IPS-18a (cell line): ENCODE results near the gene VPS13D.
"Not testable (repeated sequence)": the region's sequence is repeated elsewhere in the genome, so short reads cannot be mapped to it uniquely, and the experiment has no call there.

Experiments
- H3K27ac ChIP-seq: one replicate; pipeline ENCODE4 v1.5.1; 2013; ENCODE audit warnings: low read length
- H3K27me3 ChIP-seq: one replicate; pipeline ENCODE4 v1.6.1; 2013; ENCODE audit warnings: mild to moderate bottlenecking, low read length; ENCODE audit not compliant: control insufficient read depth, insufficient read depth
- H3K36me3 ChIP-seq: one replicate; pipeline ENCODE4 v1.6.1; 2013; ENCODE audit warnings: low read depth, low read length; ENCODE audit not compliant: control insufficient read depth
- H3K4me1 ChIP-seq: one replicate; pipeline ENCODE4 v1.6.1; 2013; ENCODE audit warnings: low read depth, low read length; ENCODE audit not compliant: control insufficient read depth
- H3K4me3 ChIP-seq: one replicate; pipeline ENCODE4 v1.5.1; 2013; ENCODE audit warnings: low read length
- H3K9ac ChIP-seq: one replicate; pipeline ENCODE4 v1.6.1; 2013; ENCODE audit warnings: mild to moderate bottlenecking, low read length, moderate library complexity
- H3K9me3 ChIP-seq: one replicate; pipeline ENCODE4 v1.6.1; 2013; ENCODE audit warnings: low read depth, low read length; ENCODE audit not compliant: control insufficient read depth

Gene VPS13D

DNA sequence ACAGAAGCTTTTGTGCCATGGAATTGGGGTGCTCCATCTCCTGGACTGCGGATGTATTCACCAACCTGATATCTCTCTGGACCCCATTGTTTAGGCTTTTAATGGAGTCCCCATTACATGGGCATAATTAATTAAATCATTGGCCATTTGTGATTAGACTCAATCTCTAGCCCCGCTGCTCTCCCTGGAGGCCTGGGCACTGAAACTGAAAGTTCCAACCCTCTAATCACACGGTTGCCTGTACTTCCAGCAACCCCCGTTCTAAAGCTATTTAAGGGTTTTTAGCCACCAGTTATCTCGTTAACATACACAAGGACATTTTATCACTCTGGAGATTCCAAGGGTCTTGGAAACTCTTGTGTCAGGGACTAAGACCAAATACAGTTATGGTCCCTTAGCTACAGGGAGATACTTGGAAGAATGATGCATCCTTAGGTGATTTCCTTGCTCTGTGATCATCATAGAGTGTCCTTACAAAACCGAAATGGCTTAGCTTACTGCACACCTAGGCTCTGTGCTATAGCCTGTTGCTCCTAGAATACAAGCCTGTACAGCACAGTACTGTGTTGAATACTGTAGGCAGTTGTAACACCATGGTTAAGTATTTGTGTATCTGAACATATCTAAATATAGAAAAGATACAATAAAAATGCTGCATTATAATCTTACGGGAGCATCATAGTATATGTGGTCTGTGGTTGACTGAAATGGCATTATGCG is 71.8 kb downstream of the VPS13D start:
- no peak overlapping the region for H3K4me3 ChIP-seq
- H3K27me3 ChIP-seq = no peaks in the 10 kb centered on the region
- H3K9me3 ChIP-seq = peaks cover 6% of the 10 kb centered on the region
- H3K4me1 ChIP-seq = no peaks in the 10 kb centered on the region
- H3K27ac ChIP-seq = no peak overlapping the region
- no peak overlapping the region for H3K9ac ChIP-seq
- H3K36me3 ChIP-seq = peaks cover 27% of the 10 kb centered on the region

GRCh38 chr1:12302798-12303447 is 73.1 kb downstream of the VPS13D start:
- Histone ChIP-seq H3K4me1 (no peaks in the 10 kb centered on the region), H3K36me3 (peaks cover 27% of the 10 kb centered on the region), H3K9ac (no peak overlapping the region), H3K9me3 (peaks cover 8% of the 10 kb centered on the region), H3K27me3 (no peaks in the 10 kb centered on the region), H3K27ac (no peak overlapping the region), H3K4me3 (no peak overlapping the region)

DNA sequence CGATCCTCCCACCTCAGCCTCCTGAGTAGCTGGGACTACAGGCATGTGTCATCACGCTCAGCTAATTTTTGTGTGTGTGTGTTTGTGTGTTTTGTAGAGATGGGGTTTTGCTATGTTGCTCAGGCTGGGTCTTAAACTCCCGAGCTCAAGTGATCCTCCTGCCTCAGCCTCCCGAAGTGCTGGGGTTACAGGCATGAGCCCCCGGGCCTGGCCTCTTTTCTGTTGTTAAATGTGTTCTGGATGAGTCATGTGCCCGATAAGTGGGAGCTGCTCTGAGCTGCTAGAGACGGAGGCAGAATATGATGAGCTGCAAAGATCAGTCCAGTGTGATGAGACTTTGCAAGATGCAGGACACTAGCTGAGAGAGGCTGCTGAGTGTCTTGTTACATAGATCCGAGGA is 75.5 kb downstream of the VPS13D start:
- Histone ChIP-seq H3K27me3 (no peaks in the 10 kb centered on the region), H3K4me3 (no peak overlapping the region), H3K9ac (no peak overlapping the region), H3K36me3 (peaks cover 22% of the 10 kb centered on the region), H3K4me1 (no peaks in the 10 kb centered on the region), H3K9me3 (peaks cover 8% of the 10 kb centered on the region), H3K27ac (no peak overlapping the region)

DNA sequence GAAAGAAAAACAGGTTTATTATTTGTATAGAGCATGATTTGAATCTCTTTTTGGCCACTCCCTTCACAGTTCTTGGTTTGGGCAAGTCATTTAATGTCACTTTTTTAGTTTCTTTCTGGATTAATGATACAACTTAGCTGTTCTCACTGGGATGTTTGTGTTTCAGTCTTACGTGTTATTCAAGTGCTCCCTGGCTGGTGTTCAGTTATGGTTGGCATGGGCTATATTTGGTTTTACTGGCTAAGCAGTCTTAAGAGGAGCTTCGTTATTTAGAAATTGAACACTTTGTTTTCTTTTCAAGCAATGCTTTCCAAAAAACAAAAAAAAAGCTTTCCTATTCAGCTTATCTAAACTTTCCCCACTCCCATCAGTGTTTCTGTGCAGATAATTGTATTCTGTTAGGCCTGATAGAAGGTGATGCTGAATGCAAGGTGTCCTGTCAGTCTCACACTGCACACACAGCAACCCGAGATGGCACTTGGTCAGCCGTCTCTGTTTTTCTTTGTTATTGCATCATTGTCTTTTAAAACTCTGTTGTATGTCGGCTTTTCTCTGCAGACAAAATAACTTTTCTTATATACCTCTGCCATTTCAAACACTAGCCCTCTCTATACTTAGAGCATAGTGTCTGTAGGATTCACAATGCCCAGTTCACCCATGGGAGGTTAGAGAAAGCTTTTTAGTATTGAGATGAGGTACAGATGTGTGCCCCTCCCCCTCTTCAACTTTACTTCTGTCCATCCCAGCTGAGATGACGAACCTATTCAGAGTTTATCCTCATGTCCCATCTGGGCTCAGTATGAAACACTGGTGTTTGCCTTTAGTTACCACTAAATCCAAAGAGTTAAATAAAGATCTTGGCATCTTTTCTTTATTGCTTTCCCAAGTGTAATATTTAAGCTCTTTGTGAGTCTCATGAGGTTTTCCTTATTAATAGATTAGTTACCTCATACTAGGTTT is 80.2 kb downstream of the VPS13D start:
- H3K36me3 ChIP-seq = peaks cover 26% of the 10 kb centered on the region
- no peak overlapping the region for H3K4me3 ChIP-seq
- no peaks in the 10 kb centered on the region for H3K4me1 ChIP-seq
- H3K27ac ChIP-seq = no peak overlapping the region
- no peak overlapping the region for H3K9ac ChIP-seq
- H3K27me3 ChIP-seq = no peaks in the 10 kb centered on the region
- peaks cover 8% of the 10 kb centered on the region for H3K9me3 ChIP-seq

GRCh38 chr1:12314333-12314903 is 84.6 kb downstream of the VPS13D start:
- no peaks in the 10 kb centered on the region for H3K27me3 ChIP-seq
- H3K4me3 ChIP-seq = no peak overlapping the region
- H3K36me3 ChIP-seq = peaks cover 24% of the 10 kb centered on the region
- H3K4me1 ChIP-seq = peaks cover under 1% of the 10 kb centered on the region
- no peak overlapping the region for H3K9ac ChIP-seq
- no peaks in the 10 kb centered on the region for H3K9me3 ChIP-seq
- no peak overlapping the region for H3K27ac ChIP-seq

- Histone ChIP-seq H3K36me3 (peaks cover 27% of the 10 kb centered on the region), H3K9ac (no peak overlapping the region)
Measured at GRCh38 chr1:12315146-12315545, 85.3 kb downstream of the VPS13D start.

DNA sequence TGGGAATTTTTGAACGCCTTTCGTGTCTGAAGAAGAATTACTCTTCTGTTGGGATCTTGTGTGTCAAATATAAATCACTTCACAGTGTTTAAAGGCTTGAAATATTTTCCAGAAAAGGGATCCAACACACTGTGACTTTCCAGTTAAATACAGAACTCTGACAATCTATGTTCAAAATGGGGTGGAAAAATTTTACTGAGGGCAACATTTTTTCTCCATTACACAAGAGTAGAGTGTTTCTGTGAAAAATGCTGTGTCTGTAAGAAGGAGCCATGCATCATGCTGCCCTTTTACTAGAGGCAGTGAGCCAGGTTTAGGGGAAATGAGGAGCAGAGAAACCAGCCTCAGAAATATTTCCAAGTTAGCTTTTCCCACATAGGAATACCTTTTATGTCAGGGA is 86.5 kb downstream of the VPS13D start:
- Histone ChIP-seq H3K4me3 (no peak overlapping the region), H3K9ac (no peak overlapping the region), H3K27ac (no peak overlapping the region), H3K36me3 (peaks cover 22% of the 10 kb centered on the region), H3K4me1 (peaks cover 4% of the 10 kb centered on the region), H3K9me3 (no peaks in the 10 kb centered on the region), H3K27me3 (no peaks in the 10 kb centered on the region)

More at GRCh38 chr1:12315146-12315545, 85.3 kb downstream of the VPS13D start:
- Histone ChIP-seq H3K27ac (no peak overlapping the region), H3K27me3 (no peaks in the 10 kb centered on the region), H3K4me1 (peaks cover 4% of the 10 kb centered on the region), H3K9me3 (no peaks in the 10 kb centered on the region), H3K4me3 (no peak overlapping the region)

- H3K4me1 ChIP-seq = peaks cover 4% of the 10 kb centered on the region
- H3K27me3 ChIP-seq = no peaks in the 10 kb centered on the region
- no peak overlapping the region for H3K4me3 ChIP-seq
- no peak overlapping the region for H3K27ac ChIP-seq
- no peaks in the 10 kb centered on the region for H3K9me3 ChIP-seq
- H3K36me3 ChIP-seq = peaks cover 9% of the 10 kb centered on the region
- no peak overlapping the region for H3K9ac ChIP-seq
Measured at GRCh38 chr1:12320486-12320885, 90.7 kb downstream of the VPS13D start.

DNA sequence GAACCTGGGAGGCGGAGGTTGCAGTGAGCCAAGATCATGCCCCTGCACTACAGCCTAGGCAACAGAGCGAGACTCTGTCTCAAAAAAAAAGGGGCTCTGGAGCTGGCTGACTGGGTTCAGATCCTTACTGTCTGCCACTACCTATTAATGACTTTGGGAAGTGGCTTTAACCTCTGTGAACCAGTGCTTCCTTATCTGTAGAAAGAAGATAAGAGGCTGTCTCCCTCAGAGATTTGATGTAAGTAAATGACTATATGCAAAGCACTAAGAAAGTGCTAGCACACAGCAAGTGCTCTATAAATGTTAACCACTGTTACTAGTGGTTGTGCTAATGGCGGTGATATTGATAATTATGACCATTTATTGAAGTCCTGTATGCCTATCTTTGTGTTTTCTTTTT is 94.6 kb downstream of the VPS13D start:
- no peak overlapping the region for H3K9ac ChIP-seq
- peaks cover 4% of the 10 kb centered on the region for H3K4me1 ChIP-seq
- H3K9me3 ChIP-seq = no peaks in the 10 kb centered on the region
- H3K36me3 ChIP-seq = peaks cover 9% of the 10 kb centered on the region
- H3K27ac ChIP-seq = no peak overlapping the region
- no peak overlapping the region for H3K4me3 ChIP-seq
- no peaks in the 10 kb centered on the region for H3K27me3 ChIP-seq

- not testable (repeated sequence) for H3K36me3 ChIP-seq, H3K9me3 ChIP-seq, H3K4me3 ChIP-seq, H3K27ac ChIP-seq, H3K27me3 ChIP-seq, H3K9ac ChIP-seq, H3K4me1 ChIP-seq
Measured at GRCh38 chr1:12324973-12325372, 95.1 kb downstream of the VPS13D start.

- no peak overlapping the region for H3K4me3 ChIP-seq
- H3K9me3 ChIP-seq = no peaks in the 10 kb centered on the region
- no peaks in the 10 kb centered on the region for H3K4me1 ChIP-seq
- no peaks in the 10 kb centered on the region for H3K27me3 ChIP-seq
- H3K36me3 ChIP-seq = peaks cover 15% of the 10 kb centered on the region
- H3K27ac ChIP-seq = no peak overlapping the region
- no peak overlapping the region for H3K9ac ChIP-seq
Measured at GRCh38 chr1:12326986-12327385, 97.2 kb downstream of the VPS13D start.
